H9 (cell line): ENCODE results near the gene RAB33B. TPM values are rescaled to one million over a fixed set of nuclear protein-coding genes. Genes with fewer than 3 reads are reported as not detected.

Experiments
- DNase-seq: peaks from one replicate; pipeline ENCODE4 v3.0.0-alpha.2; 2017
- H2AFZ ChIP-seq: one replicate; pipeline ENCODE4 v1.6.1; 2013; ENCODE audit warnings: mild to moderate bottlenecking, low read length, control low read depth, moderate library complexity
- H2AK5ac ChIP-seq: 2 replicates; pipeline ENCODE4 v1.6.1; 2013; ENCODE audit warnings: low read length, control low read depth, mixed read lengths; ENCODE audit not compliant: insufficient read length
- H2BK120ac ChIP-seq: one replicate; pipeline ENCODE4 v1.6.1; 2013; ENCODE audit warnings: low read depth, mild to moderate bottlenecking, low read length, control low read depth, inconsistent platforms; ENCODE audit not compliant: poor library complexity, severe bottlenecking
- H2BK12ac ChIP-seq: 2 replicates; pipeline ENCODE4 v1.6.1; 2013; ENCODE audit warnings: low read length, control low read depth, mixed read lengths, low read depth; ENCODE audit not compliant: insufficient read length
- H2BK15ac ChIP-seq: 2 replicates; pipeline ENCODE4 v1.6.1; 2013; ENCODE audit warnings: low read depth, low read length, control low read depth
- H2BK20ac ChIP-seq: one replicate; pipeline ENCODE4 v1.6.1; 2013; ENCODE audit warnings: low read depth, mild to moderate bottlenecking, low read length, control low read depth, inconsistent platforms; ENCODE audit not compliant: poor library complexity, severe bottlenecking
- H2BK5ac ChIP-seq: 2 replicates; pipeline ENCODE4 v1.6.1; 2013; ENCODE audit warnings: low read length, control low read depth, mixed read lengths; ENCODE audit not compliant: insufficient read length
- H3K14ac ChIP-seq: 2 replicates; pipeline ENCODE4 v1.6.1; 2013; ENCODE audit warnings: low read length, control low read depth; ENCODE audit not compliant: insufficient read depth
- H3K18ac ChIP-seq: 2 replicates; pipeline ENCODE4 v1.6.1; 2013; ENCODE audit warnings: low read depth, mild to moderate bottlenecking, mixed read lengths, low read length, control low read depth; ENCODE audit not compliant: insufficient read length
- H3K23ac ChIP-seq: 2 replicates; pipeline ENCODE4 v1.6.1; 2013; ENCODE audit warnings: low read length, control low read depth, mixed read lengths, low read depth; ENCODE audit not compliant: insufficient read length
- H3K23me2 ChIP-seq: 2 replicates; pipeline ENCODE4 v1.6.1; 2013; ENCODE audit warnings: low read depth, mild to moderate bottlenecking, mixed read lengths, low read length, control low read depth; ENCODE audit not compliant: insufficient read length, poor library complexity, severe bottlenecking
- H3K27ac ChIP-seq: 2 replicates; pipeline ENCODE4 v1.5.1; 2013; ENCODE audit warnings: low read length, control low read depth, mixed read lengths, low read depth; ENCODE audit not compliant: insufficient read length
- H3K27me3 ChIP-seq: 2 replicates; pipeline ENCODE4 v1.6.1; 2013; ENCODE audit warnings: low read length, control low read depth, inconsistent platforms; ENCODE audit not compliant: insufficient read depth
- H3K4ac ChIP-seq: 2 replicates; pipeline ENCODE4 v1.6.1; 2013; ENCODE audit warnings: low read depth, mild to moderate bottlenecking, control low read depth, inconsistent platforms, low read length, moderate library complexity
- H3K4me1 ChIP-seq: 2 replicates; pipeline ENCODE4 v1.6.1; 2013; ENCODE audit warnings: low read length, control low read depth, inconsistent platforms; ENCODE audit not compliant: insufficient read depth
- H3K4me2 ChIP-seq: 2 replicates; pipeline ENCODE4 v1.6.1; 2013; ENCODE audit warnings: low read length, control low read depth, mixed read lengths; ENCODE audit not compliant: insufficient read length, insufficient read depth
- H3K56ac ChIP-seq: 2 replicates; pipeline ENCODE4 v1.6.1; 2013; ENCODE audit warnings: low read depth, mild to moderate bottlenecking, mixed read lengths, low read length, control low read depth; ENCODE audit not compliant: insufficient read length
- H3K79me1 ChIP-seq: 2 replicates; pipeline ENCODE4 v1.6.1; 2013; ENCODE audit warnings: low read depth, mild to moderate bottlenecking, moderate library complexity, low read length, control low read depth, inconsistent platforms; ENCODE audit not compliant: insufficient read depth, poor library complexity, severe bottlenecking
- H3K79me2 ChIP-seq: 2 replicates; pipeline ENCODE4 v1.6.1; 2013; ENCODE audit warnings: low read length, control low read depth, inconsistent platforms; ENCODE audit not compliant: insufficient read depth
- H3K9ac ChIP-seq: 2 replicates; pipeline ENCODE4 v1.6.1; 2013; ENCODE audit warnings: low read length, control low read depth, mixed read lengths; ENCODE audit not compliant: insufficient read length; ENCODE audit errors: extremely low read depth
- H3K9me3 ChIP-seq: one replicate; pipeline ENCODE4 v1.6.1; 2013; ENCODE audit warnings: low read depth, low read length, inconsistent platforms; ENCODE audit not compliant: control insufficient read depth
- H3T11ph ChIP-seq: one replicate; pipeline ENCODE4 v1.6.1; 2013; ENCODE audit warnings: mild to moderate bottlenecking, low read length, control low read depth, inconsistent platforms
- H4K20me1 ChIP-seq: one replicate; pipeline ENCODE4 v1.6.1; 2013; ENCODE audit not compliant: control insufficient read depth, insufficient read length, insufficient read depth
- H4K5ac ChIP-seq: 2 replicates; pipeline ENCODE4 v1.6.1; 2013; ENCODE audit warnings: low read depth, mild to moderate bottlenecking, mixed read lengths, low read length, control low read depth; ENCODE audit not compliant: insufficient read length
- H4K8ac ChIP-seq: replicated peaks from 2 replicates; pipeline ENCODE4 v1.6.1; 2013; ENCODE audit warnings: low read length, control low read depth, mixed read lengths, low read depth; ENCODE audit not compliant: insufficient read length
- H4K91ac ChIP-seq: 2 replicates; pipeline ENCODE4 v1.6.1; 2013; ENCODE audit warnings: low read depth, mild to moderate bottlenecking, moderate library complexity, mixed read lengths, low read length, control low read depth; ENCODE audit not compliant: insufficient read length
- H3K27ac Mint-ChIP-seq, 3 experiments: 2 replicates in 2 of 3; 3 replicates in 1 of 3; pipeline ENCODE4 v1.8.0; 2020 to 2021; ENCODE audit warnings: mixed read lengths in 3 of 3, mild to moderate bottlenecking in 1 of 3, moderate library complexity in 1 of 3
- H3K27me3 Mint-ChIP-seq: 2 replicates; pipeline ENCODE4 v1.8.0; 2021; ENCODE audit warnings: low read depth, mild to moderate bottlenecking, moderate library complexity, mixed read lengths
- H3K36me3 Mint-ChIP-seq, 3 experiments: 2 replicates in 2 of 3; 3 replicates in 1 of 3; pipeline ENCODE4 v1.8.0; 2020 to 2021; ENCODE audit warnings: low read depth in 3 of 3, mixed read lengths in 3 of 3; ENCODE audit not compliant: insufficient read depth in 1 of 3
- H3K4me1 Mint-ChIP-seq, 2 experiments: 2 replicates each; pipeline ENCODE4 v1.8.0; 2020; ENCODE audit warnings: mixed read lengths in 2 of 2
- H3K4me3 Mint-ChIP-seq, 2 experiments: 2 replicates in 1 of 2; 3 replicates in 1 of 2; pipeline ENCODE4 v1.8.0; 2020 to 2021; ENCODE audit warnings: mild to moderate bottlenecking in 2 of 2, mixed read lengths in 2 of 2, moderate library complexity in 1 of 2
- H3K9me3 Mint-ChIP-seq, 2 experiments: 2 replicates in 1 of 2; 3 replicates in 1 of 2; pipeline ENCODE4 v1.8.0; 2020; ENCODE audit warnings: mild to moderate bottlenecking in 2 of 2, mixed read lengths in 2 of 2, moderate library complexity in 1 of 2
- CTCF ChIP-seq: fragments of 200-600 bp; sonication (generic); conservative IDR thresholded peaks from 3 replicates; pipeline ENCODE4 v1.8.0; 2021; ENCODE audit warnings: antibody characterized with exemption, mild to moderate bottlenecking
- WGBS: extraction: QIAGEN DNeasy Blood & Tissue Kit; methylation state at CpG from one replicate; pipeline ENCODE4 v1.1.7; 2013; ENCODE audit warnings: missing lambda C conversion rate, low lambda C conversion rate, mixed read lengths; ENCODE audit not compliant: insufficient read length; ENCODE audit errors: extremely low coverage; 5-methylcytosine and 5-hydroxymethylcytosine counted together
- total RNA-seq: library from RNA; stranded (reverse); gene quantifications from 2 replicates; pipeline ENCODE4 v1.2.1, GENCODE V29; 2021

The RAB33B gene
- total RNA-seq, 1 experiment from 2014 or later = 7.7 TPM

- no peak overlapping the region for H3K4me2 ChIP-seq
- H3K14ac ChIP-seq = no peak overlapping the region; the same call in 1 of the 2 replicates
- no peak overlapping the region for H3K23ac ChIP-seq
- no peak overlapping the region for H3K56ac ChIP-seq
- H4K20me1 ChIP-seq = no peaks in the 10 kb centered on the region
- H3K23me2 ChIP-seq = no peaks in the 10 kb centered on the region
- Mint-ChIP-seq H3K4me3 (no peak overlapping the region), H3K27ac (no peak overlapping the region), H3K36me3 (peaks cover 25 to 61% (median 48%) of the 10 kb centered on the region in 3 experiments), H3K27me3 (no peaks in the 10 kb centered on the region), H3K9me3 (peaks cover 28 to 32% of the 10 kb centered on the region in 2 experiments), H3K4me1 (peaks cover 3 to 5% of the 10 kb centered on the region in 2 experiments; a peak in 2 of 4 replicates)
- no peak overlapping the region for H2BK120ac ChIP-seq
- H2BK20ac ChIP-seq = no peak overlapping the region
- H3K79me2 ChIP-seq = no peaks in the 10 kb centered on the region
- no peaks in the 10 kb centered on the region for H3K27me3 ChIP-seq
- H4K91ac ChIP-seq = no peak overlapping the region
- H2AFZ ChIP-seq = no peak overlapping the region
- no peaks in the 10 kb centered on the region for H3K4me1 ChIP-seq
- H4K8ac ChIP-seq = no peak overlapping the region
- H3K18ac ChIP-seq = no peak overlapping the region
- H3K27ac ChIP-seq = no peak overlapping the region
- DNase-seq = no peak
- no peak overlapping the region for H2AK5ac ChIP-seq
- H3T11ph ChIP-seq = no peak overlapping the region
- no peak overlapping the region for H2BK15ac ChIP-seq
- no peak overlapping the region for H3K4ac ChIP-seq
- H3K9ac ChIP-seq = no peak overlapping the region
- no peaks in the 10 kb centered on the region for H3K79me1 ChIP-seq
- H2BK12ac ChIP-seq = no peak overlapping the region
- no CpG with 5 or more reads among the region's 23 CpGs for WGBS
- no peaks in the 10 kb centered on the region for H3K9me3 ChIP-seq
- no peak overlapping the region for H2BK5ac ChIP-seq
- no peak for TF ChIP-seq CTCF
- no peak overlapping the region for H4K5ac ChIP-seq
These were observed 17.8 kb upstream of the RAB33B start for GRCh38 chr4:139436122-139436521.
